Stimulated activated CD8-positive, alpha-beta memory T cell treated with anti-CD3 and anti-CD28 coated beads, Interleukin-4, amount 100 ng/mL, for 48 hours (primary cell): ENCODE data around the gene KHSRP.
A peak's percentile ranks its signal among the peaks of the same experiment; 100 is the strongest.
"Not testable (repeated sequence)": the region's sequence is repeated elsewhere in the genome, so short reads cannot be mapped to it uniquely, and the experiment has no call there.

Experiments
- DNase-seq: peaks from one replicate; pipeline ENCODE4 v3.0.0-alpha.2; 2020

Gene KHSRP

GRCh38 chr19:6451583-6452222, 27.1 kb upstream of the KHSRP start:
- no peak for DNase-seq

GRCh38 chr19:6450166-6450565, 25.6 kb upstream of the KHSRP start:
- DNase-seq = no peak

GRCh38 chr19:6448045-6448444, 23.4 kb upstream of the KHSRP start:
- no peak for DNase-seq

- no peak for DNase-seq
Measured at GRCh38 chr19:6446452-6446851, 21.8 kb upstream of the KHSRP start.

GRCh38 chr19:6443986-6444385, 19.4 kb upstream of the KHSRP start:
- DNase-seq = no peak

- no peak for DNase-seq
Measured at GRCh38 chr19:6442087-6442688, 17.6 kb upstream of the KHSRP start.

GRCh38 chr19:6440905-6441304, 16.3 kb upstream of the KHSRP start:
- DNase-seq = no peak

GRCh38 chr19:6439743-6440142, 15.1 kb upstream of the KHSRP start:
- no peak for DNase-seq

- no peak for DNase-seq
Measured at GRCh38 chr19:6433663-6434062, 9.1 kb upstream of the KHSRP start, which contains the start of gene SLC25A41. Gene SLC25A41, minus strand, starts transcription at chr19:6433763. Its CDS starts 70 bp downstream, at chr19:6433693.

- DNase-seq = no peak
Measured at GRCh38 chr19:6433165-6433564, 8.6 kb upstream of the KHSRP start.

- DNase-seq = no peak
Measured at GRCh38 chr19:6431891-6432290, 7.3 kb upstream of the KHSRP start.

GRCh38 chr19:6429419-6430221, 5.0 kb upstream of the KHSRP start:
- DNase-seq = no peak

- not testable (repeated sequence) for DNase-seq
Measured at GRCh38 chr19:6428692-6429418, 4.2 kb upstream of the KHSRP start.

GRCh38 chr19:6427131-6427530, 2.5 kb upstream of the KHSRP start:
- no peak for DNase-seq

- DNase-seq = peak; percentile 33
Measured at GRCh38 chr19:6425732-6426620, 1.4 kb upstream of the KHSRP start.

GRCh38 chr19:6424939-6425731, 524 bp upstream of the KHSRP start:
- peak; percentile 99 for DNase-seq

- DNase-seq = peak; percentile 65
Measured at GRCh38 chr19:6423499-6424194, 964 bp downstream of the KHSRP start.

GRCh38 chr19:6421075-6422014, 3.3 kb downstream of the KHSRP start:
- DNase-seq = no peak

GRCh38 chr19:6418562-6418932, 6.1 kb downstream of the KHSRP start:
- DNase-seq = no peak
